Erythroblast (primary cell): ENCODE results near the gene ZNF701.
"Not testable (repeated sequence)": the region's sequence is repeated elsewhere in the genome, so short reads cannot be mapped to it uniquely, and the experiment has no call there.

Experiments
- GATA1 ChIP-seq: IDR thresholded peaks from 2 replicates; pipeline ENCODE4 v1.6.1; 2011; ENCODE audit warnings: low read depth, mild to moderate bottlenecking, control low read depth, low read length, moderate library complexity
- POLR2A ChIP-seq: IDR thresholded peaks from 2 replicates; pipeline ENCODE4 v1.6.1; 2011; ENCODE audit warnings: mild to moderate bottlenecking, low read length

DNA sequence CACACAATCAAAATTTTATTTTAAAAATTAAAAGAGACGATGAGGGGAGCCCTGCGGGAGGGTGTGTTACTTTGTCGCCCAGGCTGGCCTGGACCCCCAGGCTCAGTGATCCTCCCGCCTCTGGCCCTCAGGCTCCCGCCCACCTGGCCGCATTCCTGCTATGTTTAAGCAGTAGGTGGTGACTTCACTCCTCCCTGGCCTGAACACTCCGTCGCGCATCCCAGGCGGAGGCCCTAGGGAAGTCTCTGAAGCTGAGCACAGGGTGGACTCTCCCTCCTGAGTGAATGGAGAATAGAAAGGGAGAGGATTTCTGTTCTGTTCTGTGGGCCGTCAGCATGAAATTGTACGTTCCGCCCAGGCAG lies 468 bp upstream of the ZNF701 start:
- TF ChIP-seq POLR2A, GATA1: not testable (repeated sequence)
